Cardiac muscle cell (in vitro differentiated cells and primary cell): Measurements from ENCODE around the gene VPS54. TPM values are rescaled to one million over a fixed set of nuclear protein-coding genes. Genes with fewer than 3 reads are reported as not detected.
A peak's percentile ranks its signal among the peaks of the same experiment; 100 is the strongest.

Source experiments
- DNase-seq, 2 donors: peaks; one replicate each; pipeline versions ENCODE4 v3.0.0 to v3.0.0-alpha.2; 2010 to 2017; ENCODE audit warnings: low read depth in 1 of 2, low spot score in 1 of 2
- H3K27ac ChIP-seq: fragments of 200-600 bp; sonication (generic); 2 replicates; pipeline ENCODE4 v1.5.1; 2016
- H3K27me3 ChIP-seq: fragments of 200-600 bp; sonication (generic); 2 replicates; pipeline ENCODE4 v1.6.0; 2016; ENCODE audit warnings: control low read depth
- H3K36me3 ChIP-seq: fragments of 200-600 bp; sonication (generic); 2 replicates; pipeline ENCODE4 v1.5.1; 2016; ENCODE audit warnings: control low read depth
- H3K4me1 ChIP-seq: fragments of 200-600 bp; sonication (generic); 2 replicates; pipeline ENCODE4 v1.8.1; 2017; ENCODE audit warnings: low read depth, mild to moderate bottlenecking, mixed run types
- H3K4me3 ChIP-seq: fragments of 200-600 bp; sonication (generic); 2 replicates; pipeline ENCODE4 v1.5.1; 2016; ENCODE audit warnings: mild to moderate bottlenecking
- H3K9me3 ChIP-seq: fragments of 200-600 bp; sonication (generic); 2 replicates; pipeline ENCODE4 v1.5.1; 2017; ENCODE audit warnings: low read depth, mild to moderate bottlenecking, control low read depth
- CTCF ChIP-seq: IDR thresholded peaks from 2 replicates; pipeline ENCODE4 v1.5.1; 2012; ENCODE audit warnings: low read depth, mild to moderate bottlenecking, low read length
- polyA plus RNA-seq: library from polyadenylated mRNA; unstranded; fragments of >200 nt; fragmentation: Nextera tagmentation; extraction: Ambion mirVana; gene quantifications from 2 replicates; pipeline ENCODE4 v1.2.1, GENCODE V29; 2016
- total RNA-seq: library from RNA; depleted of rRNA; stranded (reverse); fragments of >200 nt; gene quantifications from 2 replicates; pipeline ENCODE4 v1.2.3, GENCODE V29; 2016

VPS54 gene
- total and polyA plus RNA-seq, 2 experiments from 2014 or later, result 18.7 to 22.4 TPM

- no peak for DNase-seq
- no peak for TF ChIP-seq CTCF
- Histone ChIP-seq H3K27ac (peak overlapping the region; percentile 21), H3K9me3 (no peaks in the 10 kb centered on the region), H3K27me3 (no peaks in the 10 kb centered on the region), H3K4me1 (peaks cover 17% of the 10 kb centered on the region), H3K36me3 (peaks cover 8% of the 10 kb centered on the region), H3K4me3 (no peak overlapping the region)
These were observed 148.5 kb downstream of the VPS54 start for GRCh38 chr2:63870679-63871078.

DNA sequence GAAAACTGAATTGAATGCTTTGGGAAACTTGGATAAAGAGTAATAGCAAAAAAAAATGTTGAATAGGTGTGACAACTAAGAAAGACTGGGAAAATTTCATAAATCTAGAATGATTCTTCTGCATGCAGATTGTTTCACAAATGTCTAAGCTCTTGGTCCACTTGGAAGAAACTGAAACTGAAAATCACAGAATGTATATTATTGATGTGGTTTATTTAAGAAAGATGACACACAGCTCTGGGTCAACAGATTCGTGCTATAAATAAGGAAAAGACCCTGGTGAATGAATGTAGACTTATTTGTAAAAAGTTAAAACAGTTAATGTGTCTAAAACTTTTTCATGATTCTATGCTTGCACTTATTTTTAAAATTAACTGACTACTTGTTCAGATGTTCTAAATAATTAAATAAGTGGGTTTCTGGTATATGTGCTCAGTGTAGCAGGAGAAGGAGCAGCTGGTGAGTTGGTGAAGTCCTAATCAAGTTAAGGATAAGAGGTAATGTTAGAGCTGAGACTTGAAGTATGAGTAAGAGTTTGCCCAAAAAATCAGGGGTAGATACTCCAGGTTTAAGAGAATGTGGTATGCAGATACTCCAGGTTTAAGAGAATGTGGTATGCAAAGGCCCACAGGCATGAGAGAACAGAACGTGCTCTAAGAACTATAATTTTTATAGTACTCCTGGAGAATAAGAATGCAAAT lies 153.1 kb downstream of the VPS54 start:
- H3K36me3 ChIP-seq, result peaks cover 16% of the 10 kb centered on the region
- peaks cover 26% of the 10 kb centered on the region for H3K4me1 ChIP-seq
- no peaks in the 10 kb centered on the region for H3K9me3 ChIP-seq
- no peak for TF ChIP-seq CTCF
- no peak overlapping the region for H3K4me3 ChIP-seq
- DNase-seq, result no peak
- H3K27me3 ChIP-seq, result no peaks in the 10 kb centered on the region
- peak overlapping the region; percentile 12 for H3K27ac ChIP-seq

- Histone ChIP-seq H3K9me3 (no peaks in the 10 kb centered on the region), H3K36me3 (peaks cover 16% of the 10 kb centered on the region), H3K4me1 (peaks cover 26% of the 10 kb centered on the region), H3K27me3 (no peaks in the 10 kb centered on the region), H3K4me3 (no peak overlapping the region), H3K27ac (peak overlapping the region; percentile 84)
- DNase-seq, result peak in 1 of 2 donors; percentile 23
- no peak for TF ChIP-seq CTCF
These were observed 153.9 kb downstream of the VPS54 start for GRCh38 chr2:63865159-63865799.

DNA sequence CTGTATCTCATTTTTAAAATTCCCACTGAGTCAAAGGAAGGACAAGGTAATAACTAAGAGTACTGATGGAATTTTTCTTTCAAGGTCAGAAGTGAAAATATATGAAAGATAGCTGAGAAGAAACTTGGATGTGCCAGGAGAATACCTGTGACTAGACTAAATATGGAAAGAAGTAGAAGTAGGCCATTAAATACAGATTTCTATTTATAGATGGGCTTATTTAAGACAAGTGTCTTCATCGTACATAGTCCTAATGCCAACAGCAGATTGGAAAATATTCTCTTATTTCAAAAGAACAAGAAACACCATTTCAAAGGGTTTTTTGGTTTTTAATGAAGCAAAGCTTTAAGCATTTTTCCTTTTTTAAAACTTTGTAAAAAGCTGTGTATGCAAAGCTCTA lies 155.5 kb downstream of the VPS54 start:
- no peaks in the 10 kb centered on the region for H3K9me3 ChIP-seq
- no peak for DNase-seq
- peak overlapping the region; percentile 84 for H3K27ac ChIP-seq
- no peak for TF ChIP-seq CTCF
- H3K4me3 ChIP-seq, result no peak overlapping the region
- H3K27me3 ChIP-seq, result no peaks in the 10 kb centered on the region
- H3K36me3 ChIP-seq, result peaks cover 30% of the 10 kb centered on the region
- H3K4me1 ChIP-seq, result peaks cover 26% of the 10 kb centered on the region

DNA sequence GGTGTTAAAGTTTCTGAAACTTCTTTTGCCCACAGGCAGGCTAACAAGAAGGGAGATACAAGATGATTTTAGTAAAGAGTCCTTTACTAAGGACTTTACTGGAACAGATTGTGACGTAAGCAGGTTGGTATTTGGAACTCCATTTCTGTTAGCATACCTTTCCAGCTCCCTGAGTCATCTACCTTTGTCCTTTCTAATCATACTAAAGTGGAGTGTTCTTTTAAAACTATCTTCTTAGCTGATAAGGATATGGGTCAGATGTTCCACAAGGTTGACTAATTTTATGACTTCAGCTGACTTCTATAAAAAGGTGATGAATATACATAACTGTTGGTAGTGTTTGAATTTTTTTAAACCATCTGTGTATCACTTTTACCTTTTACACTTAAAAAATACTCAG lies 156.4 kb downstream of the VPS54 start:
- H3K9me3 ChIP-seq, result no peaks in the 10 kb centered on the region
- TF ChIP-seq CTCF, result no peak
- no peak overlapping the region for H3K4me3 ChIP-seq
- H3K27ac ChIP-seq, result peak overlapping the region; percentile 84
- no peaks in the 10 kb centered on the region for H3K27me3 ChIP-seq
- H3K36me3 ChIP-seq, result peaks cover 35% of the 10 kb centered on the region
- peaks cover 26% of the 10 kb centered on the region for H3K4me1 ChIP-seq
- DNase-seq, result no peak
